Measurements from ENCODE around the gene CNOT1. TPM values are rescaled to one million over a fixed set of nuclear protein-coding genes. Genes with fewer than 3 reads are reported as not detected.

The CNOT1 gene
- total RNA-seq, 1 experiment from 2014 or later, result 59.3 TPM

GRCh38 chr16:58485184-58485887, 144.3 kb downstream of the CNOT1 start:
- no peak for DNase-seq (ENCODE audit: low read depth)

GRCh38 chr16:58481931-58482330, 147.7 kb downstream of the CNOT1 start:
- peak; percentile 53 for DNase-seq (ENCODE audit: low read depth)

- DNase-seq (ENCODE audit: low read depth), result no peak
These were observed 148.3 kb downstream of the CNOT1 start for GRCh38 chr16:58481226-58481869.

GRCh38 chr16:58478427-58478826, 151.2 kb downstream of the CNOT1 start:
- no peak for DNase-seq (ENCODE audit: low read depth)

GRCh38 chr16:58476791-58477190, 152.8 kb downstream of the CNOT1 start:
- DNase-seq (ENCODE audit: low read depth), result no peak

GRCh38 chr16:58475091-58475619, 154.5 kb downstream of the CNOT1 start:
- no peak for DNase-seq (ENCODE audit: low read depth)

- no peak for DNase-seq (ENCODE audit: low read depth)
These were observed 155.3 kb downstream of the CNOT1 start for GRCh38 chr16:58474296-58474695.

GRCh38 chr16:58472827-58473226, 156.8 kb downstream of the CNOT1 start:
- DNase-seq (ENCODE audit: low read depth), result no peak

GRCh38 chr16:58472266-58472665, 157.4 kb downstream of the CNOT1 start:
- DNase-seq (ENCODE audit: low read depth), result no peak

- DNase-seq (ENCODE audit: low read depth), result no peak
These were observed 158.2 kb downstream of the CNOT1 start for GRCh38 chr16:58471209-58471975.

Other genes with a start within 250 kb of the CNOT1 start
- 17.7 and 18.6 TPM in 2 replicates for gene GINS3, start 237.4 kb downstream of the CNOT1 start, total RNA-seq (2014; rRNA removed; shearing (Covaris generic))
- 5.7 and 15.9 TPM in 2 replicates for gene NDRG4, start 129.7 kb downstream of the CNOT1 start, total RNA-seq (2014; rRNA removed; shearing (Covaris generic))
- gene SETD6, start 114.3 kb downstream of the CNOT1 start, total RNA-seq (2014; rRNA removed; shearing (Covaris generic)), result 27.8 and 35.1 TPM in 2 replicates
- gene SLC38A7, start 54.9 kb upstream of the CNOT1 start, total RNA-seq (2014; rRNA removed; shearing (Covaris generic)), result 6.6 and 7.8 TPM in 2 replicates
- 54.3 and 56.5 TPM in 2 replicates for gene GOT2, start 104.5 kb upstream of the CNOT1 start, total RNA-seq (2014; rRNA removed; shearing (Covaris generic))

Data from Daoy (cell line).